ENCODE measurements around the gene TCIRG1.

Gene TCIRG1

DNA sequence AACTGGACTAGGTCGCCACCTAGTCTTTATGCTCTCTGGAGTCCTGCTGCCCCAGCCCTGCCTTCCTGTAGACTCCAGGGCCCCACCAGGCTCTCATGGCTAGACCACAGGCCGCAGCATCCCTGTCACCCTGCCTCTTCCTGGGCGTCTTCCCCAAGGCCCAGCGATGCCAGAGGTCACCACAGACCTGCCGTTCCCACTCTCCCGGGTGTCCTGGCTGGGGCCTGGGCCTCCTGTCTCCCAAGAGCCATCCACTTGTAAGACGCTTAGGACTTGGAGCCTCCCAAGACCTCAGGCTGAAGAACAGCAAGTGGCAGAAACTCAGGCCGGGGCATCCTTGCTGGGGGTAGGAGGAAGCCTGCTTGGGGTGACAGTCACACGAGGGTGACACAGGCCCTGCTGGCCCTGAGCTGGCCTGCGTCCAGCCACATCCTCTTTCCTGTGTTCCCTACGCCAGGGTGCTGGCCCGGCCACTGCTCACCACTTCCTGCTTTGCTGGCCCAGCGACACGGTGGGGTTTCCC, 2.0 kb upstream of the TCIRG1 start:
- no peak for DNase-seq (ENCODE audit: low read depth in 2 of 2)

DNA sequence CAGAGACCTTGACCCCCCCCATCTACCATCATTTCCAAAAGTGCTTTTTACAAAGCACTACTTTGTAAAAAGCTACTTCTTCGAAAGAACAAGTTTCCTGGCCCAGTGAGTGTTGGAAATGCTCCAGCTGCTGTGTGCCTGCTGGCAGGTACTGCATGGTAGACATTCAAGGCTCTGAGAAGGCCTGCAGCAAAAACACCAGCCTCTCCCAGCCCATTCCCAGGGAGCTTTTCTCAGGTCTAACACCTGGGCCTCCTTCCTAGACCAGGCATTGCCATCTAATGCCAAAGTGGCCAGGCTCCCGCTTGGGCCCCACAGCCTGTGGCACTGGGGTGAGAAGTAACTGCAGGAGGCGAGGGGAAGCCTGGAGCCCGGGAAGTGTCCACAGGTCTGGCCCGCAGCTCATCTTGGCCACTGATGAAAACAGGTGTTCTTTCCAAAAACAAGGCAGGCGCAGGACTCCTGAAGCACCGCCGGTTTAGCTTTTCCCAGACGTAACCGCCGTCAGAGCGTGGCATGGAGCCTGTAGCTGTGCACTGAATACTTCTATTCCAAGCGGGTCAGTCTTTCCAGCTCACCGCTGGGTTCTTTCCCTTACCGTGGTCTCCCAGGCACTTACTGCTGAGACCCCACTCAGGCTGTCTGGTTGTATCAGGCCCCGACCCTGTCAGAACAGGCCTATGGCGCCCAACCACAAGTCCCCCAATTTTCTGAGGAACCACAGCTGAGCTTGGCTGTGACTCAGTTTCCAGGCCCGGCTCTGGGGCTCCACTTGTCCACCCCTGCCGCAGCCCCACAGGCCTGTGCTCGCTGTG, 1.2 kb upstream of the TCIRG1 start:
- no peak for DNase-seq (ENCODE audit: low read depth in 2 of 2)

DNA sequence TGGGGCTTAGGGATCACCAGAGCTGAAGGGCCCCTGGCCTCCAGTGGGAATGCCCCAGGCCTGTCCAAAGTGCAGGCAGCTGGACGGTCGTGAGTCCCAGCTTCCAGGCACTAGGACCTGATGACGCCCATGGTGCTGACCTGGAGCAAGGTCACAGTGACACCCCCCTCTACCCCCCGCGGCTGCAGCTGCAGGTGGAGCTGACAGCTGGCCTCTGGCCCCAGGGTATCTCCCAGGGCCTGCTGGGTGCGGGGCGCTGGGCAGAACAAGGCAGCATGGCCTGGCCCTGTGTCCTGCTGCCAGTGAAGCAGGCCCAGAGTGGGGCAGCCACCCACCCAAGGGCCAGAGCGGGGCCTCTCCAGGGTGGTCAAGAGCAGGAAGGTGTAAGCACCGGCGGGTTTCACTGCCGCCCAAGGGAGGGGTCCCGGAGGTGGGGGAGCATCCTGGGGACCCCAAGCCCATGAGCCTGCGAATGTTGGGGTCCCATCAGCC, 553 bp upstream of the TCIRG1 start:
- DNase-seq (ENCODE audit: low read depth in 2 of 2), result no peak

DNA sequence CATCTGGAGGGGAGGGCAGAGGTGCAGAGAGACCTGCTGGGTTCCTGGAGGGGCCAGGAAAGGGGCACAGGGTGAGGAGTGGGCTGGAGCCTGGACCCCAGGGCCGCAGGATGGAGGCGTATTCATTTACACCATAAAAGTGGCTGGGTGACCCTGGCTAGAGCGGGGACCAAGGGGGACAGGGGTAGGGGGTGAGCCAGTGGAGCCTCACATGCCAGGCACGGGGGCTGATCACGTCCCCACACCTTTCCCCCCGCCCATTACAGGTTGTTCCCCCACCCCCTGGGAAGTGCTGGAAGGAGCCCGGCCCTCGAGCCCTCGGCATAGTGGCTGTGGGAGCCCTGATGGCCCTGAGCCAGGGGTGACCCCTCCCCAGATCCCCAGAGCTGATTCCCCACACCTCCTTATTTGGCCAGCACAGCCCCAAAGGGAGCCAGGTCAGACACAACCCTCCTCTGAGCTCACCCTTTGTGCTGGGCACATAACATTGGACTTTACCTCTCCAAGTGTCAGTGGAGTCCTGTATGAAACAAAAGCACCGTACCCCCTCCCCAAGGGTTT, 781 bp downstream of the TCIRG1 start:
- DNase-seq (ENCODE audit: low read depth in 2 of 2), result no peak

DNA sequence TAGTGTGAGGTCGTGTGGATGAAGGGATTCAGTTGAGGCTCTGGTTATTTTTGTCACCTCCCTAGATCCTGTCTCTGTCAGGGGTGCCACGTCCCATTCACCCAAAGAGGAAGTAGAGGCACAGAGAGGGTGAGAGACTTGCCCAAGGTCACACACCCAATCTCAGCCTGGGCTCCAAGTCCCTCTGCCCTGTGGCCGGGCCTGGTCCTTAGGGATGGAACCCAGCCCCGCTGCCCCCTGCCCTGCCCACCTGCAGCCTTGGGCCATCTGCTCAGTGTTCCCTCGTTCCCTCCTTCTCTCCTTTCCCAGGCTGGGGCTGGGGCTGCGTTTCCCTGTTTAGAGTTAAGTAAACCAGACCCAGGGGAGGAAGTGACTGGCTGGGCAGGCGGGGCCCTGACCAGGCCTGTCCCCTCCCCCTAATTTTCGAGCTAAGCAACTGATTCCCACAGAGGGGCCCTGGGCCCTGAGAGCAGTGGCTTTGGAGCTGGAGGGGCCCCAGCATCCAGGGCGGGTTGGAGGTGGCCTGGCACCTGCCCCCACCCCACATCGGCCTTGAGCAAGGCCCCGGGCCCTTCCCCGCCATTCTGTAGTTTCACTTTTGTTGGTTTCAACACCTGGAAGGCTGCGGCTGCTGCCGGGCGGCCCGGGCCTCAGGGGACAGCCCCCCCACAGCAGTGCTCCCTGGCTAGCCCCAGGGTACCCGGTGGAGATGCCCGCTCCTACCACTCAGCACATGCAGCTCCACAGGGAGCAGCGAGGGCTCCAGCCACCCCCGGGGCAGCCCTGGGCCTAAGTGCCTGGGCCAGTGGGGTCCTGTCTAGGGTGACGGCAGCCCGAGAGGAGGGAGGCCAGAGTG, 1.5 kb downstream of the TCIRG1 start:
- no peak for DNase-seq (ENCODE audit: low read depth in 2 of 2)

DNA sequence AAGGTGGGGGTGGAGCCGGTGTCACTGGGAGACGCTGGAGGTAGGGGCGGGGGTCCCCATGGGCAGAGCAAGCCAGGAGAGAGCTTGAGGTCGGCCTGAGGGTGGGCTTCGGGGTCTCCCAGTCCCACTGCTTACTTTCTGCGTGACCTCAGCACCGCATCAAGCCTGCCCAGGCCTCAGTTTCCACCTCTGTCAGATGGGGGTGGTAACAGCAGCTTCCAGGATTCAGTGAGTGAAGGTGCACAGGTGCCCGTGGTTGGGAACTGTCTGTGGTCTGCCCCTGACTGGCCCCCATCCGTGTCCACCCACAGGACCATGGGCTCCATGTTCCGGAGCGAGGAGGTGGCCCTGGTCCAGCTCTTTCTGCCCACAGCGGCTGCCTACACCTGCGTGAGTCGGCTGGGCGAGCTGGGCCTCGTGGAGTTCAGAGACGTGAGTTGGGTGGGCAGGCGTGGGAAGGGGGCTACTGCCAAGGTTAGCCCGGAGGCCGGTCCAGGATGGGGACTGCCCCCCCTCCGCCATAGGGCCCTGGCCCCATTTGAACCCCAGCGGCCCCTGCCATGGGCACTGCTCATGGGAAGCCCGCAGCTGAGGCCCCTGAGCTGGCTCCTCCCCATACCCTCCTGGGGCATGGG, 2.2 kb downstream of the TCIRG1 start:
- no peak for DNase-seq (ENCODE audit: low read depth in 2 of 2)

DNA sequence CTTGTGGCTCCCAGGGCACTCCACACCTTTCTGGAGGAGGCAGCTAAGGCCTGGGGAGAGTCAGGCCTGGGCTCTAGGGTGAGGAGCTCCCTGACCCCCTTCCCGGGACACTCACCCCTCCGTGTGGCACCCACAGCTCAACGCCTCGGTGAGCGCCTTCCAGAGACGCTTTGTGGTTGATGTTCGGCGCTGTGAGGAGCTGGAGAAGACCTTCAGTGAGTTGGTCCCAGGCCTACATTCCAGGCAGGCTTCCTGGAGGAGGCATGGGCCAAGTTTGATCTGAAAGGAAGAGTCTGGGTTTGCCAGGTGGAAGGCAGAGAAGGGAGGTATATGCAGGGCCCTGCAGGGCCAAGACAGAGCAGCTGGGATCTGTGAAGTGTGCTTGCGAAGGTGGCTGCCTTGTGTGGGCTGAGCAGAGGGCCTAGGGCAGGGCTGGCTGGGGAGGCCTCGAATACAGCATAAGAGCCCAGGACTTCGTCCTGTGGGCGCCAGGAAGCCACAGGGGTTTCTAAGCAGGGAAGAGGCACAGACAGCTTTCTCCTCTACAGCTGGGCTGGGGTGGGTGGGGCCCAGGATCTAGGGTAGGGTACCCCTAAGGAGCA, 2.9 kb downstream of the TCIRG1 start:
- no peak for DNase-seq (ENCODE audit: low read depth in 2 of 2)

DNA sequence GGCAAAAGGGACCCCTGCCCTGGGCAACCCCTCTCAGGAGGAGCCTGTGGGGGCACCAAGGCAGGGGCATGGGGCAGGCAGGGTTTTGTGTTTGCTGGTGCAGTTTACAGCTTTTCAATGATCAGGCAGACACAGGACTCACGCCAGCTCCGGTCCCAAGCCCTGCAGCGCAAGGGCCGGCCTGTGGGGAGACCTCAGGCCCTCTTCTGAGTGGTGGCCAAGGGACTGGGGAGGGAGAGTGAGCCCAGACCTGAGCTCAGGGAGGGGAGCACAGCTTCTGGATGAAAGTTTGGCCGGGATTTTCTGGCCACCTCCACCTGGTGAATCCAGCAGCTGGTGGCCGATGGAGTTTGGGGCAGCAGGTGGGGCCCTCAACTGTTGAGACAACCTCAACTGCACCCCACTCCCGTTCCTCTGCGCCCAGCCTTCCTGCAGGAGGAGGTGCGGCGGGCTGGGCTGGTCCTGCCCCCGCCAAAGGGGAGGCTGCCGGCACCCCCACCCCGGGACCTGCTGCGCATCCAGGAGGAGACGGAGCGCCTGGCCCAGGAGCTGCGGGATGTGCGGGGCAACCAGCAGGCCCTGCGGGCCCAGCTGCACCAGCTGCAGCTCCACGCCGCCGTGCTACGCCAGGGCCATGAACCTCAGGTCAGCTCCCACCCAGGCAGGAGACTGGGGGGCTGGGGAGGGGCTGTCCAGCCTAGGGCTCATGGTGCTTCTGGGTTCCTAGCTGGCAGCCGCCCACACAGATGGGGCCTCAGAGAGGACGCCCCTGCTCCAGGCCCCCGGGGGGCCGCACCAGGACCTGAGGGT, 3.6 kb downstream of the TCIRG1 start:
- DNase-seq (ENCODE audit: low read depth in 2 of 2), result no peak

DNA sequence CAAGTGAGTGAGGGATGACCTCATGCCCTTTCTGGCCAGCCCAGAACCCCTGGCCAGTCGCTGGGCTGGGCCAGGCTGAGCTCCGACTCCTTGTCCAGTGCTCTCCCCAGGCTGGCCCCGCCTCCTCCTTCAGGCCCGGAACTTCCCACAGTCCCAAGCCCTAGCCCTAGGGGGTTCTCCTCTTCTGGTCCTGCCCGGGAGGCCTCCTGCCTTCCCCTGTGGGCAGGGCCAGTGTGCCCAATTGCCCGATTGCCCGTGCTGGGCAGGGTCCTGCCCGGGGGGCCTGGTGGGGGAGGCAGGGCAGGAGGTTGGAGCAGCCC, 4.2 kb downstream of the TCIRG1 start:
- no peak for DNase-seq (ENCODE audit: low read depth in 2 of 2)

DNA sequence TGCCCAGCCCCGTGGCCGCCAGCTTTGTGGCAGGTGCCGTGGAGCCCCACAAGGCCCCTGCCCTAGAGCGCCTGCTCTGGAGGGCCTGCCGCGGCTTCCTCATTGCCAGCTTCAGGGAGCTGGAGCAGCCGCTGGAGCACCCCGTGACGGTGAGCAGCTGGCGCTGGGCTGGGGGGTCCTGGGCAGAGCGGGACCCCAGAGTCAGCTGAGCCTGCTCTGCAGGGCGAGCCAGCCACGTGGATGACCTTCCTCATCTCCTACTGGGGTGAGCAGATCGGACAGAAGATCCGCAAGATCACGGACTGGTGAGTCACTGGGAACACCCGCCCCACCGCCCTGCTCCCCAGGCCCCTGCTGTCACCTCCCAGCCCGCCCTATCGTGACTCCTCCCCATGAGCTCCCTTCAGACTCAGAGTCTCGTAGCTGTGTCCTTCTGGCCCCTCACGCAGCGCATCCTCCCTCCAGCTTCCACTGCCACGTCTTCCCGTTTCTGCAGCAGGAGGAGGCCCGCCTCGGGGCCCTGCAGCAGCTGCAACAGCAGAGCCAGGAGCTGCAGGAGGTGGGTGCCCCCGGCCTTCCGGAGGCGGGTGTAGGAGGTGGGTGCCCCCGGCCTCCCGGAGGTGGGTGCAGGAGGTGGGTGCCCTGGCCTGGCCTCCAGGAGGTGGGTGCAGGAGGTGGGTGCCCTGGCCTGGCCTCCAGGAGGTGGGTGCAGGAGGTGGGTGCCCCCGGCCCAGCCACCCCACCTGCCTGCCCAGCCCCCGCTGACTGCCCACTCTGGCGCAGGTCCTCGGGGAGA, 4.7 kb downstream of the TCIRG1 start:
- DNase-seq (ENCODE audit: low read depth in 2 of 2), result no peak

DNA sequence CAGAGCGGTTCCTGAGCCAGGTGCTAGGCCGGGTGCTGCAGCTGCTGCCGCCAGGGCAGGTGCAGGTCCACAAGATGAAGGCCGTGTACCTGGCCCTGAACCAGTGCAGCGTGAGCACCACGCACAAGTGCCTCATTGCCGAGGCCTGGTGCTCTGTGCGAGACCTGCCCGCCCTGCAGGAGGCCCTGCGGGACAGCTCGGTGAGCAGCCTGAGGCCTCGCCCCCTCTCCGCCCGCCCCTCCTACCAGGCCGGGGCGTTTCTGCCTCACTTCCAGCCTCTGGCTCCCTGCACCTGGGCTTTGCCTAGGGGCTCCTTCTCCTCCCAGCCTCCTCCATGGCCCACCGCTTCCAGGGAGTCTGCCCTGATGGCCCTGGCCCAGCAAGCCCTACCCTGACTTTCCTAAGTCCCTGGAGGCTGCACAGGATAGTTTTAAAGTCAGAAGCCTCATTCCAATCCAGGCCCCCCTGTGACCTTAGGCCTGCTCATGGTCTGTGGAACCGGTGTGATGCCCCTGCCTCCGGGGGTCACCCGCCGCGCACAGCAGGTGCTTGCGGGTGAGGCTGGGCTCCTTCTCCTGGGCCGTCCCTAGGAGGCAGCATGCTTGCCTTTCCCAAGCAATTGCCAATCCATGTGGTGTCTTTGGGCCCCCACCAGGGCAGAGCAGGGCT, 5.5 kb downstream of the TCIRG1 start:
- DNase-seq (ENCODE audit: low read depth in 2 of 2), result no peak

DNA sequence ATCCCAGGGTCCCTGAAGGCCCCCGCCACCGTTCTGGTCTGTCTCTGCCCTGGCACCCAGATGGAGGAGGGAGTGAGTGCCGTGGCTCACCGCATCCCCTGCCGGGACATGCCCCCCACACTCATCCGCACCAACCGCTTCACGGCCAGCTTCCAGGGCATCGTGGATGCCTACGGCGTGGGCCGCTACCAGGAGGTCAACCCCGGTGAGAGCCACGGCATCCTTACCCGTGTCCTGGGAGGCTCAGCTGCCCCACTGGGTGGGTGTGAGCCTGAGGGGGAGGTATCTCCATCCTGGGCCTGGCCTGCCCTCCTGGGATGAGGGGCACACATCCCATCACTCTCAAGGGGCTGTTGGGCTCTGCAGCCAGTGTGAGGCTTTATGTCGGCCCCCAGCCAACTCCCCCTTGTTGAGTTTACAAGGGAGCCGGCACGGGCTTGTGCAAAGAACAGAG, 6.1 kb downstream of the TCIRG1 start:
- DNase-seq (ENCODE audit: low read depth in 2 of 2), result no peak

DNA sequence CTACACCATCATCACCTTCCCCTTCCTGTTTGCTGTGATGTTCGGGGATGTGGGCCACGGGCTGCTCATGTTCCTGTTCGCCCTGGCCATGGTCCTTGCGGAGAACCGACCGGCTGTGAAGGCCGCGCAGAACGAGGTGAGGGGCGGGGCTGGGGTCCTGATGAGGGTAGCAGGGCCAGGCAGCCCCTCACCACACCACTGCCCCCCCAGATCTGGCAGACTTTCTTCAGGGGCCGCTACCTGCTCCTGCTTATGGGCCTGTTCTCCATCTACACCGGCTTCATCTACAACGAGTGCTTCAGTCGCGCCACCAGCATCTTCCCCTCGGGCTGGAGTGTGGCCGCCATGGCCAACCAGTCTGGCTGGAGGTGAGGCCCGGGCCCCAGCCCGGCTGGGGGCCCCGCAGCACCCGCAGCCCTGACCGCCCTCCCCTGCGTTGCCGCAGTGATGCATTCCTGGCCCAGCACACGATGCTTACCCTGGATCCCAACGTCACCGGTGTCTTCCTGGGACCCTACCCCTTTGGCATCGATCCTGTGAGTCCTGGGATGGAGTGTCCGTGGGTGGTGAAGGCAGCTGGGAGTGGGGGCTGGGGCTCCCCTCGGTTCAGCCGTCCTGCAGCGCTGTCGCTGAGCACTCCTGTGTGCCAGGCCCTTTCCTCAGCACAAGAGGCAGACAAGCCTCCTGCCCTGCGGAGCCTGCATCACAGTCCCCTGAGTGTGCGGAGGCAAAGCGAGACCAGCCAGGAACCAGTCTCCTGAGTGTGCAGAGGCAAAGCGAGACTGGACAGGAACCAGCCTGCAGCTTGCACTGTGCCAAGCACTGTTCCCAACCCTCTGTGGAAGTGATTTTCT, 8.8 kb downstream of the TCIRG1 start:
- no peak for DNase-seq (ENCODE audit: low read depth in 2 of 2)

DNA sequence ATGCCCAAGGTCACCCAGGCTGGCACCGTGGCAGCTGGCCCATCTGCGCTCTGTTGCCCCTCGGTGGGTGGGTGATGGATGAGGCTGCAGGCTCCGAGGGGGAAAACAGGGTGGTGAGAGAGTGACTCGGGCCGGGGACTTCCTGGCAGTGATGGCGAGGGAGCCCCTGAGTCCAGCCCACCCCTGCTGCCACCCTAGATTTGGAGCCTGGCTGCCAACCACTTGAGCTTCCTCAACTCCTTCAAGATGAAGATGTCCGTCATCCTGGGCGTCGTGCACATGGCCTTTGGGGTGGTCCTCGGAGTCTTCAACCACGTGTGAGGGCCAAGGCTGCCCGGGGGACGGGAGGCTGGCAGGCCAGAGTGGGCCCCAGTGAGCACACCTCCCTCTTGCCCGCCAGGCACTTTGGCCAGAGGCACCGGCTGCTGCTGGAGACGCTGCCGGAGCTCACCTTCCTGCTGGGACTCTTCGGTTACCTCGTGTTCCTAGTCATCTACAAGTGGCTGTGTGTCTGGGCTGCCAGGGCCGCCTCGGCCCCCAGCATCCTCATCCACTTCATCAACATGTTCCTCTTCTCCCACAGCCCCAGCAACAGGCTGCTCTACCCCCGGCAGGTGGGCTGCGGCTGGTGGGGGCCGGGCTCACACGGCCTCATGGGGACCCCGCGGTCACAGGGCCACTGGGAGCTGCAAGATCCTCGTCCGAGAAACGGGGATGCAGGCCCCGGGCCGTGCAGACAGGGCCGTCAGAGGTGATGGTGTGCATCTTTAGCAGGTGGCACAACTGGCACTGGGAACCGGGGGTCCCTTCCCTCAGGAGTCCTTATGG, 10.1 kb downstream of the TCIRG1 start:
- DNase-seq (ENCODE audit: low read depth in 2 of 2), result no peak

DNA sequence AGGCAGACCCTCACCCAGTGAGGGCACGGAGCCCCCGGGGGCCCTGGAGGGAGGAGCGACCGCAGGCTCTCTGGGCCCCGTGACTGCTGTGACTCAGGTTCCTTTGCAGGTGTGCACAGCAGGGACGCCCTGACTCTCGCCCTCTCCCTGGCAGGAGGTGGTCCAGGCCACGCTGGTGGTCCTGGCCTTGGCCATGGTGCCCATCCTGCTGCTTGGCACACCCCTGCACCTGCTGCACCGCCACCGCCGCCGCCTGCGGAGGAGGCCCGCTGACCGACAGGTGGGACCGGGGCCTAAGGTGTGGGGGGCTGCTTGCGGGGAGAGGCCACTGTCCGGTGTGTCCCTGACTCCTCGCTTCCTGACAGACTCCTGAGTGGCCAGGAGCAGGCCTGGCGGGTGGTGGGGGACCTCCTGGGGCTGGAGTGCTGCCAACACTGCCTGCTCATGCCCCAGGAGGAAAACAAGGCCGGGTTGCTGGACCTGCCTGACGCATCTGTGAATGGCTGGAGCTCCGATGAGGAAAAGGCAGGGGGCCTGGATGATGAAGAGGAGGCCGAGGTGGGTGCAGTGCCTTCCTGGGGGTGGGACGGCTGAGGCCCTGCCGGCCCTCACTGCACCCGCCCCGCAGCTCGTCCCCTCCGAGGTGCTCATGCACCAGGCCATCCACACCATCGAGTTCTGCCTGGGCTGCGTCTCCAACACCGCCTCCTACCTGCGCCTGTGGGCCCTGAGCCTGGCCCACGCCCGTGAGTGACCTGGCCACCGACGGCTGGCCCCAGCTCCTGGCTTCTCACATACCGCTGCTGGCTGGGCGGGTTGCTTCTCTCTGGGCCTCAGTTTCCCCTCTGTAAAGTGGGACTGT, 10.9 kb downstream of the TCIRG1 start:
- DNase-seq (ENCODE audit: low read depth in 2 of 2), result no peak

DNA sequence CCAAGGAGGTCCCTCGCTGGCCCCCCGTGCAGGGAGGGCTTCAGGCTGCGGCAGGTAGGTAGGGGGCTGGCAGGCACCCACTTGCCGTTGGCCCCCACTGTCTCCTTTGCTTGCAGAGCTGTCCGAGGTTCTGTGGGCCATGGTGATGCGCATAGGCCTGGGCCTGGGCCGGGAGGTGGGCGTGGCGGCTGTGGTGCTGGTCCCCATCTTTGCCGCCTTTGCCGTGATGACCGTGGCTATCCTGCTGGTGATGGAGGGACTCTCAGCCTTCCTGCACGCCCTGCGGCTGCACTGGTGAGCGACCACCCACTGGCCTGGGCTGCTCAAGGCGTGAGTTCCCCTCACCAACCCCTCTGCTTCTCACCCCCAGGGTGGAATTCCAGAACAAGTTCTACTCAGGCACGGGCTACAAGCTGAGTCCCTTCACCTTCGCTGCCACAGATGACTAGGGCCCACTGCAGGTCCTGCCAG, 11.6 kb downstream of the TCIRG1 start:
- DNase-seq (ENCODE audit: low read depth in 2 of 2), result no peak

All from stimulated activated CD8-positive, alpha-beta memory T cell treated with anti-CD3 and anti-CD28 coated beads, Interleukin-7, amount 100 ng/mL, for 1 hour (primary cell).